Measurements from ENCODE around the gene BEND6.

BEND6 gene, protein sequence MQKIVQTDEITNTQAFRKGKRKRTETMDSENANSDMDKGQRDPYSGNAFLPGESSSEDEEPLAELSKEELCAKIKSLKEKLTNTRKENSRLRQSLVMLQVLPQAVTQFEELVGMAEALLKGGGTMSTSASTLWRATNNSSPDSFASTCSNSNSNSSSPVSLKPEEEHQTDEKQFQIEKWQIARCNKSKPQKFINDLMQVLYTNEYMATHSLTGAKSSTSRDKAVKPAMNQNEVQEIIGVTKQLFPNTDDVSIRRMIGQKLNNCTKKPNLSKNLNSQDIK

DNA sequence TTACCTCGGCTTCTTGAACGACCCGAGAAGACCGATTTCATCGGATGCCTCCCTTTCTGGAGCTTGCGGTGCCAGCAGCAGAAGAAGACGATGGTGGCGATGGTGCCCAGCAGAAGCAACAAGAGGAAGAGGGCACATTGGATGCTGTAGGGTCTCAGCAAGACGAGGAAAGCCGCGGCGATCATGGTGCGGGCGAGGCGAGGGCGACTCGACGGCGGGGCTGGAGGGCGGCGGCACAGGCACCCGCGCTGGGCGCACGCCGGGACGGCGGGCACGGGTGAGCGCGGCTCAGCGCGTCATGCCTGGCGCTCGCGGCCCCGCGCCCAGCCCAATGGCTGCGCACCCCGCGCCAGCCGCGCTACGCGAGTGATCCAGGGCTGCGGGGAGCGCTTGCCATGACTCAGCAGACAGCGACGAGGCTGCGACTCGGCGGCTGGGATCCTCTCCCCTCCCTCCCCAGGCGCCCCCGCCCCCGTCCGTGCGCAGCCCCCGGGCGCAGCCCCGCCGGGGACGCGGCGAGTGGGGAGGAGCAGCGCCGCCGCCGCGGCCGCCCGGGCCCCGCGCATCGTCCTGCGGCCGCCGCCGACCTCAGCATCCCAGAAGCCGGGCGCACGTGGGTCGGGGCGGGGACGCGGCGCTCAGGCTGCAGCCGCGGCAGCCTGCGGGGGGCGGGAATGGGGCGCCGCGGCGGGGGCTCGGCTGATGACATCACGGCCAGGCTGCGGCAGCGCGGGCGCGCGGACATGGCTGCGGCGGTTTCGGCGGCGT lies at the start of gene BEND6:
Gene BEND6, plus strand, starts transcription at position 705 of the 768 bp plus-strand sequence. CDS start 26,704 bp downstream, outside the sequence.
- no peak for DNase-seq (ENCODE audit: low spot score)

- no peak for DNase-seq (ENCODE audit: low spot score)
These were observed 49.5 kb upstream of the BEND6 start for GRCh38 chr6:56905378-56905777.

DNA sequence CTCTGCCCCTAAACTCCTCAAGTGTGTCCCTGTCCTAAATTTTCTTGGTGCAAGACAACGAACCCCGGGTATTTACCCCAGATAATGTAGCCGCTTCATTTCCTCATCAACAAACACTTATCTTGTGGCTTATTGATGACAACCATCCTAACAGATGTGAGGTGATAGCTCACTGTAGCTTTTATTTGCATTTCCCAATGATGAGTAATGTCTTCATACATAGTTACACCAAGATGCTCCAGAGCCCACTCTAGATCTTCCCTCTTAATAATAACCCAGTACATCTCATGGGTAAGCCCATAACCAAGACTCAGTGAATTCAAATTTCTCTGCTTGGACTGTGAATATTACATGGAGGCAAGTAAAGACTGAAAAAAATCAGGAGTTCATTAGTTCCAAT lies 48.2 kb upstream of the BEND6 start:
- DNase-seq (ENCODE audit: low spot score): no peak

GRCh38 chr6:56909115-56909907 lies 45.6 kb upstream of the BEND6 start:
- DNase-seq (ENCODE audit: low spot score): no peak

GRCh38 chr6:56911847-56912246 lies 43.1 kb upstream of the BEND6 start:
- DNase-seq (ENCODE audit: low spot score): no peak

- DNase-seq (ENCODE audit: low spot score): no peak
These were observed 41.4 kb upstream of the BEND6 start for GRCh38 chr6:56913285-56914074.

DNA sequence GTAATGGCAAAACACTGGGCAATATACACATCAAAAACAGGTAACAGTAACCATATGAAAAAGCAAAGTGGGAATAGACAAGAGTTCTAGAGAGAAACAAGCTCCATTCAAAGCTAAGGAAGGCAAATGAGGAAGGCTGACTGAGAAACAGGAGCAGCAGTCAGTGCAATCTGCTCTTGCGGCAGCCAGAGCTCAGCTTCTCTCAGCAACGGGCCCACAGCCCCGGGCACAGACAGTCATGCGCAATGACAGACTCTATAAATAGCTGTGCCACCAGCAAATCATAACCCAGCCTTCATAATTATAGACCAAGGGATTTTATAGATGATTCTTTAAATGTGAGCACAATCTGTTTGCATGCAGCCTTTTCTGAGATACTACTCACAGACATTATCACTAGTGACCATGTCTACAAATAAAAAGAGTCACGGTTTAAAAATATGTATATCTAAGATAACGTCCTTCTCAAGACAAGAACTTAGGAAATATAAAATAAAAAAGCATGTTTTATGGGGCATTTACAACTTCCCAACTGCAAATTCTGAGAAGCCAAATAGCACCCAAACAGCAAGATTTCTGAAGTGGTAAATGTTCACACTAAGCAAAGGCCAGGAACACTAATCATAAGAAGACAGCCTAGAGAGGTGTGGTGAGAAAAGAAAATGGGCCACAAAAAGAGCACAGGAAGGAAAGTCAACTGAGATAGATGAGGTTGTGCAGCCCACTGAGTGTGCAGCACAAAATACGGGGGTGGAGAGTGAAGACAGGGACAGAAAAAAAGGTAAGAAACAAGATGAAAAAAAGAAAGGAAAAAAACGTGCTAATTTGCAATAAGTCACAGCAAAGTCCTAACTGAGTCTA lies 39.9 kb upstream of the BEND6 start:
- no peak for DNase-seq (ENCODE audit: low spot score)

- DNase-seq (ENCODE audit: low spot score): no peak
These were observed 39.1 kb upstream of the BEND6 start for GRCh38 chr6:56915832-56916231.

- no peak for DNase-seq (ENCODE audit: low spot score)
These were observed 37.9 kb upstream of the BEND6 start for GRCh38 chr6:56916849-56917551.

- no peak for DNase-seq (ENCODE audit: low spot score)
These were observed 32.3 kb upstream of the BEND6 start for GRCh38 chr6:56922645-56923044.

- no peak for DNase-seq (ENCODE audit: low spot score)
These were observed 31.3 kb upstream of the BEND6 start for GRCh38 chr6:56923565-56923964.

- DNase-seq (ENCODE audit: low spot score): no peak
These were observed 27.1 kb upstream of the BEND6 start for GRCh38 chr6:56927538-56928453.

DNA sequence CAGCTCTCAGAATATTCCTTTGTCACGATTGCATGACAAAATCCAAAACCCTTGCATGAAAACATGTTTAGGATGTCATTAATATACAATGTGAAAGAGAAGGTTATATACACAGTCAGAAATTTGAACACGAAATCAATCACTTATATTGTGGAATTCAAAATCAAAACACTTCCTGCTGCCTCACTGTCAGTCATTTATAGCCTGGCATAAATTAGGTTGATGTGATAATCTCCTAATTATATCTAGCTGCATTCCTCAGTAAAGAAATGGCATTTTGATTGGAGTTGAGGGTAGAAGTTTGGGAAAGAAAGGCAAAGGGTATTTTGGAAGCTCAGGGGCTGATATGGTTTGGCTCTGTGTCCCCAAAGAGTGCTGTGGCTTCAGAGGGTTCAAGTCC lies 24.1 kb upstream of the BEND6 start:
- no peak for DNase-seq (ENCODE audit: low spot score)

DNA sequence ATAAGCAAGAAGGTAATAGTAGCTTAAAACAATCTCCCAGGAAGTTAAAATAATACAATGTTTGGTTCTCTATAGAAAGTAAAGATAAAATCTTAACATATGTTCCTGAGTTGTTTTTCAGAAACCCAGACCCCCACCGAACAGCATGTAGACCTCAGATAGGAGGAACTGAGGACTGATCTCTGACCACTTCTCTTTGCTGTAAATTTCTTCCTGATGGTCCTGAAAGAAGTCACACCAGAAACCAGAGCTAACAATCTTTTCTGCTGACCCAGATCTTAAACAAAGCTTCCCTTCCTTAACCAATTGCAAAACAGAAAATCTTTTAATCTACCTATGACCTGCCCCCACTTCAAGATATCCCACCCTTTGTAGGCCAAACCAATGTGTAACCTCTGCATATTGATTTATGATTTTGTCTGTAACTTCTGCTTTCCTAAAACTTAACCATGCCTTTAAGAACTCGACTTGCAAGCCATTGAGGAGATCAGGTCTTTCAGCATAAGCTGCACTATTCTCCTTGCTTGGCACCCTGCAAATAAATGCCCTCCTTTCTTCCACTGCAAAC lies 21.9 kb upstream of the BEND6 start:
- DNase-seq (ENCODE audit: low spot score): no peak

DNA sequence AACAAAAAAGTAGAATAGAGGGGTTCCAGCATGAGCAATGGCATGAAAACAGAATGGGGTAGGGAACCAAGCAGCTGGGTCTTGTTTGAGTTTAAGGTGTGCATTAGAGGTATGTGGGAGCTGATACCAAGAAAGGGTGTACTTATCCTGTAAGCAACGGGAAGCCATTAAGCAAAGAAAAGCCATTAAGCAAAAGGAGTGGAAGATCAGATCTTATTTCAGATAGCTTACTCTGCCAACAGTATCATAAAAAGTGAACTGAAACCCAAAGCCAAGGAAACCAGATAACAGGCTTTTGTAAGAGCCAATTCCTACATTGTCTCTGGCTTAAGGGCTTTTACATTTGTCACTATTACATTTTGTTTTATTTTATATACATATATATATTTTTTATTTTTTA lies 21.3 kb upstream of the BEND6 start:
- DNase-seq (ENCODE audit: low spot score): no peak

- no peak for DNase-seq (ENCODE audit: low spot score)
These were observed 20.0 kb upstream of the BEND6 start for GRCh38 chr6:56934876-56935275.

DNA sequence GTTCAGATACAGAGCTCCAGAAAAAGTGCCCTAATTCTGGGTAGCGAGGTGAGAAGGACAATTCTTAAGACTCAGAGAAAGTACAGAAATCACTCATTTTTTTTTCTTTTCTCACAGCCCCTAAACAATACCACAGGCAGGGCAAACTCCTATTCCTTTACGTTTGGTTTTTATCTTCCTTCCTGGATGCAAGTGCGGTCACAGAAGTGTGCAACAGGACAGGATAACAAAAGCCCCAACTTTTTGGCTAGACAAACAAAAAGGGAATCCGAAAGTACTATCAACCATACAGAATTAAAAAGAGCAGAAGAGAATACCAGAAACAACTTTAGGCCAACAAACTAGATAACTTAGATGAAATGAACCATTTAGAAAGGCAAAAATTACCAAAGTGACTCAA lies 18.4 kb upstream of the BEND6 start:
- no peak for DNase-seq (ENCODE audit: low spot score)

DNA sequence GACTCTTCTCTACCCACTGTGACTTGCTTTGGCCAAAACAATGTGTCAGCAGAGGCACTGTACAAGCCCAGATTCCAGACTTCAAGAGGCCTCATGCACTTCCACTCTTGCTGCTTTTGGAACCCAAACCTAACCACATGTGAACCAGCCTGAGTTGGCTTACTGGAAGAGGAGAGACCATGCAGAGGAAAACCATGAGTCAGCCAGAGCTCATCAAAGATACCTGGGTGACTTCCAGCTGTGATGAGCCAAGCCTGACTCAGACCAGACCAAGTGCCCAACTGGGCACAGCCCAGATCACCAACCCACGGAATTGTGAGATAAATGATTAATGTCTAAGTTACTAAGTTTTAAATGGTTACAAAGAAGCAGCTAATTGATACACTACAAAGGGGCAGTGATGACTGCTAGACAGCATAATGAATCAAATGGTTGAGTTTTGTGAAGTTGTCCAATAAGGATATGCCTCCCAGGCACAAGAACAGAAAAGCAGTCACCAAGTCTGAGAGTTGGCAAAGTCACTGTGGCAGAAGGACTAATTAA lies 16.2 kb upstream of the BEND6 start:
- peak; percentile 90 for DNase-seq (ENCODE audit: low spot score)

DNA sequence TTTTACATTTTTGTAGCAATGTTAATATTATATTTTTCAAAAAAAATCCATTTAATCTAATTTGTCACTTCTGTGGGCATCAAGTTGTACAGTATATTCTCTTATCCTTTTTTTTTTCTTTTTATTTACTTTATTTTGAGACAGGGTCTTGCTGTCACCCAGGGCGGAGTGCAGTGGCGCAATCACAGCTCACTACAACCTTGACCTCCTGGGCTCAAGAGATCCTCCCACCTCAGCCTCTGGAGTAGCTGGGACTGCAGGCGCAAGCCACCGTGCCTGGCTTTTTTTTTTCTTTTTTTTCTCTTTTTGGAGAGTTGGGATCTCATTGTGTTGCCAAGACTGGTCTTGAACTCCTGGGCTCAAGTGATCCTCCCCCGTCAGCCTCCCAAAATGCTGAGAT lies 14.4 kb upstream of the BEND6 start:
- no peak for DNase-seq (ENCODE audit: low spot score)
